Epithelial cell of proximal tubule (primary cell): ENCODE measurements around the gene CST4. TPM values are rescaled to one million over a fixed set of nuclear protein-coding genes. Genes with fewer than 3 reads are reported as not detected.
"Not testable (repeated sequence)": the region's sequence is repeated elsewhere in the genome, so short reads cannot be mapped to it uniquely, and the experiment has no call there.

ENCODE experiments used
- DNase-seq: peaks from one replicate; pipeline ENCODE4 v3.0.0-alpha.2; 2011; ENCODE audit warnings: low read depth
- H3K4me3 ChIP-seq: 2 replicates; pipeline ENCODE4 v1.5.1; 2011; ENCODE audit warnings: low read depth, mild to moderate bottlenecking, low read length
- total RNA-seq: library from RNA; depleted of rRNA; stranded (reverse); fragments of >200 nt; gene quantifications from 2 replicates; pipeline ENCODE4 v1.2.3, GENCODE V29; 2015
- TF ChIP-seq, protein P1 (sequence below): conservative IDR thresholded peaks from 2 replicates; pipeline ENCODE4 v1.5.1; 2012; ENCODE audit warnings: low read depth, mild to moderate bottlenecking, low read length

Gene CST4
- total RNA-seq, 1 donor from 2014 or later = not detected

DNA sequence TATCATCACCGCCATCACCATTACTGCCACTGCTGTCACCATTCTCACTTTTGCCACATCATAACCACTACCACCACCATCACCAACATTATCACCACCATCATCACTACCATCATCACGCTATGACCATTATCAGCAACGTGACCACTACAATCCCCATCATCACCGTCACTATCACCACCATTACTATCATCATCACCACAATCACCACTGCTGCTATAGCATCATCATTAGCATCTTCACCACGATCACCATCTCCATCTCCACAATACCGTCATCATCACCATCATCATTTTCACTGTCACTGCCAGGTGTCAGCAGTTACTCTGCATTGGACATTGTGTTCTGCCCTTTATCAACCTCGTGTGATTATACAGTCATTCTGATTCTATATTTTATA lies 19.0 kb downstream of the CST4 start:
- no peak for DNase-seq
- H3K4me3 ChIP-seq = no peak overlapping the region
- TF ChIP-seq, protein P1, sequence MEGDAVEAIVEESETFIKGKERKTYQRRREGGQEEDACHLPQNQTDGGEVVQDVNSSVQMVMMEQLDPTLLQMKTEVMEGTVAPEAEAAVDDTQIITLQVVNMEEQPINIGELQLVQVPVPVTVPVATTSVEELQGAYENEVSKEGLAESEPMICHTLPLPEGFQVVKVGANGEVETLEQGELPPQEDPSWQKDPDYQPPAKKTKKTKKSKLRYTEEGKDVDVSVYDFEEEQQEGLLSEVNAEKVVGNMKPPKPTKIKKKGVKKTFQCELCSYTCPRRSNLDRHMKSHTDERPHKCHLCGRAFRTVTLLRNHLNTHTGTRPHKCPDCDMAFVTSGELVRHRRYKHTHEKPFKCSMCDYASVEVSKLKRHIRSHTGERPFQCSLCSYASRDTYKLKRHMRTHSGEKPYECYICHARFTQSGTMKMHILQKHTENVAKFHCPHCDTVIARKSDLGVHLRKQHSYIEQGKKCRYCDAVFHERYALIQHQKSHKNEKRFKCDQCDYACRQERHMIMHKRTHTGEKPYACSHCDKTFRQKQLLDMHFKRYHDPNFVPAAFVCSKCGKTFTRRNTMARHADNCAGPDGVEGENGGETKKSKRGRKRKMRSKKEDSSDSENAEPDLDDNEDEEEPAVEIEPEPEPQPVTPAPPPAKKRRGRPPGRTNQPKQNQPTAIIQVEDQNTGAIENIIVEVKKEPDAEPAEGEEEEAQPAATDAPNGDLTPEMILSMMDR = no peak

DNA sequence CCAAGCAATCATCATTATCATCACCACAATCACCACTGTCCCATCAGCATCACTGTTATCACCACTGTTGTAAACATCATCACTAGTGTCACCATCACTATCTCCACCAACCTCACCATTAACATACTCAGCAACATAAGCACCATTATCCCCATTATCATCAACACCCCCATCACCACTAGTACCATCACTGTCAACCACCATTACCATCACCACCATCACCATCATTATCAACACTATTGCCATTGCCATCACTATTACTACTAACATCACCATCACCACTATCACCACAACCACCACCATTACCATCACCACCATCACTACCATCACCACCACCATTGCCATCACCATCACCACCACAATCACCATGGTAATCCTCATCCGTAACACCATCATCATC lies 19.5 kb downstream of the CST4 start:
- TF ChIP-seq, protein P1 = no peak
- no peak overlapping the region for H3K4me3 ChIP-seq
- DNase-seq = no peak

DNA sequence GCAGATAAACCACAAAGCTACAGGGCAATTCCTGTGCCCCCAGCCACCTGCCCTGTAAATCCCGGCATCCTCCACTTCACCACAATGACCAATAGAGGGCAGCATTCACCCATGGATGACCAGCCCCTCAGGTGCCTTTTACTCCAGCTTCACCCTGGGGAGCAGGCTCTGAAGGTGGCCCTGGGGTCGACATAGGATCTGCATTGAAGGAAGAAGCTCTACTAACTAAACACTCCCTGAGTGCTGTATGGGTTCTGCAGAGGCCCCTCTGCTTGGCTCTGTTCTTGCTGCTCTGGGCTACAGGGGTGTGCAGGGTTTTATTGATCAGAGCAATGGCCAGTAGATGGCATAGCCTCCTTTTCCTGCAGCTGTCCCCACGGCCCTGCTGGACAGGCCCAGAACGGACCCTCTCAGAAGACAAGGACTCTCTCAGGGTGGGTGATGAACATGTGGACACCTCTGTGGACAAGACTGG lies 20.3 kb downstream of the CST4 start:
- no peak for DNase-seq
- H3K4me3 ChIP-seq = no peak overlapping the region
- TF ChIP-seq, protein P1 = peak; percentile 91

DNA sequence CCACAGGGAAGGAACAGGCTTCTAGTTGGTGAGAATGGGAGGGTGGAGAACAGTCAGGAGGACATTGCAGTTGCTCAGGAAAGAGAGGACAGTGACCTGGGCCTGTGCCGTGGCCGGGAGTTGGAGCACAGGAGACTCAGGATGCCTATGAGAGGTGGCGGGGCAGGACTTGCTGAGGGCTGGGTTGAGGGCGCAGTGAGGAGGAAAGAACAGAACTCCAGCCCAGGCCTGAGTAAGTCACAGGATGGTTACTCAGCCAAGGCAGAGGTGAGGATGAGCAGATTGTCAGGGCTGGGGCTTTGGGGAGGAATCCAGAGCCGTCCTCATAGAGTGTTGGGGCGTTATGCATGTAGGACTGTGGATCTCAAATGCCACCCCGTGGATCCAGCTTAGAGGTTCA lies 21.2 kb downstream of the CST4 start:
- DNase-seq = no peak
- TF ChIP-seq, protein P1 = no peak
- no peak overlapping the region for H3K4me3 ChIP-seq

DNA sequence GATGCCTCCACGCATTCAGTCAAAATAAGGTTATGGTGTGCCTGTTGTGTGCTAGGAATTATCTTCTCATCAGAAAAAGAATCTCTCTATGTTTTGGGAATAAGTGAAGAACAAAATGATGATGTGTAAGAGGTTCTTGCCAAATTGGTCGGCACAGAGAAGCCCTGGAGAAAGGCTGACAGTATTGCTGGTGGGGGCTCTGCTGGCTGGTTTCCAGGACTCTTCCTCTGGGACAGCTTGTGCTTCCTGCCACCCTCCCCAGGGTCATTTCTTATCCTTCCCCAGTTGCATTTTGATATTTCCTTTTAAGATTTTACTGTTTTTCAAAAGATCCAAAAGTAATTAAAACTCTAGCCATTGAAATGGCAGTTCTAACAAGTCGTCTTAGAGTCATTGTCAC lies 22.1 kb downstream of the CST4 start:
- no peak overlapping the region for H3K4me3 ChIP-seq
- TF ChIP-seq, protein P1 = no peak
- DNase-seq = no peak

DNA sequence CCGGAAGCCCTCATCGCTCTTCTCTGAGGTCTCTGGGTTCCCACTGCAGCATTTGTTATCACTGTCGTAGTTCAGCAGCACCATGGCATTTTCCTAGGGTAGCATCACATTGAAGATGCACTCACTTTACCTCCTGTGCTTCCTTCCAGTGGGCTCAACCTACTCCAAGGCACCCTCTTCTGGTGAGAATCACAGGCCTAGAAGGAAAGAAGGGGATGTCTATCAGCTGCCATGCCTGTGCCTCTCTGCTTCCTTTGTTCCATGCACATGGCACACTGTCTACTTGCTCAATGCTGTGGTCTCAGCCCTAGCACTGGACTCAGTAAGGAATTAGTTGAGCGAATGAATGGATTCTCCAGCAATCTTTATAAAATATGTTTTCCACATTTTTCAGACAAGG lies 22.6 kb downstream of the CST4 start:
- DNase-seq = no peak
- H3K4me3 ChIP-seq = no peak overlapping the region
- TF ChIP-seq, protein P1 = peak; percentile 49

DNA sequence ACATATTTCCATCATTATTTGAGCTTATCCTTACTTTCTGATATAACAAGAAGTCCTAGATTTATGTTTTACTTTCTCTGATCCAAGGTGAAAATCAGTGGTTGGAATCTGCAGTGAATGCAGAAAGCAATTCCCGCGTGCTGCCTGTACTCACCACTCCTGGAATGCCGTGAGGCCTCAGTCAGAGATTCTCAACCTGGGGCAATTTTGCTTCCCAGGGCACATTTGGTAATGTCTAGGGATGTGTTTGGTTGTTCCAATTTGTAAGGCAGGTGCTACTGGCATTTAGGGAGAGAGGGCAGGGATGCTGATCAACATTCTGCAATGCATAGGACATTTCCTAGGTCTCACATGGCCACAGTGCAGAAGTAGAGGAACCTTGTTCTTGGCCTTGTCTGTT lies 23.9 kb downstream of the CST4 start:
- no peak for DNase-seq
- TF ChIP-seq, protein P1 = no peak
- H3K4me3 ChIP-seq = no peak overlapping the region

DNA sequence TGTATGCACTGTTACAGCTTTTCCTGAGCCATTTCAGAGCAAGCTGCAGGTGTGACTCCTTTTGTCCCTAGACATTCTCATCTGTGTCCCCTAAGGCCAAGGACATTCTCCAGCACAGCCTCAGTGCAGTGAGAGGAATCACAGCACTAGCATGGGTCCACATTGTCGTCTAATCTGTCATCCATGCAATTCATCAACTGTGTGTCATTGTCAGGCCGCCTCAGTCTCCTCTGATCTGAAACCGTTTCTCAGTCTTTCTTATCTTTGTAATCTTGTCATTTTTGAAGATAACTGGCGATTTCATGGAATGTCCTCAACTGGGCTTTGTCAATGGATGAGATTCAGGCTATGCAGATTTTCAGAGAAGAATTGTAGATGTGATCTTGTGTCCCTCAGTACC lies 24.8 kb downstream of the CST4 start:
- DNase-seq, H3K4me3 ChIP-seq: not testable (repeated sequence)
